HCT116 (cell line): ENCODE results near the gene SLC19A1.

Source experiments
- EGR1 ChIP-seq: IDR thresholded peaks from 2 replicates; pipeline ENCODE4 v1.6.1; 2012; ENCODE audit warnings: low read depth
- EZH2 ChIP-seq: fragments of 200-600 bp; sonication (generic); IDR thresholded peaks from 2 replicates; pipeline ENCODE4 v1.6.1; 2017; ENCODE audit warnings: antibody characterized with exemption, mixed run types
- FOSL1 ChIP-seq: IDR thresholded peaks from 2 replicates; pipeline ENCODE4 v1.6.1; 2012; ENCODE audit warnings: low read depth
- POLR2A ChIP-seq: IDR thresholded peaks from 2 replicates; pipeline ENCODE4 v1.7.0; 2011; ENCODE audit warnings: borderline replicate concordance; ENCODE audit not compliant: insufficient read depth, insufficient read length; ENCODE audit errors: extremely low read depth
- ZNF274 ChIP-seq: fragments of 200-500 bp; sonication (Bioruptor generic); IDR thresholded peaks from 2 replicates; pipeline ENCODE4 v1.6.1; 2014; ENCODE audit warnings: mild to moderate bottlenecking, low read depth, low read length, inconsistent platforms
- TF ChIP-seq, protein P1 (sequence below): IDR thresholded peaks from 2 replicates; pipeline ENCODE4 v1.6.1; 2012
- TF ChIP-seq, protein P2 (sequence below), 3 experiments: fragments of 200-600 bp in 1 of 3; sonication (generic) in 1 of 3; IDR thresholded peaks in 2 of 3; conservative IDR thresholded peaks in 1 of 3; 2 replicates each; pipeline ENCODE4 v1.5.1; 2012 to 2017; ENCODE audit warnings: low read depth in 2 of 3, low read length in 2 of 3, antibody characterized with exemption in 1 of 3, borderline replicate concordance in 1 of 3, control low read depth in 1 of 3, mild to moderate bottlenecking in 1 of 3, mixed read lengths in 1 of 3, mixed run types in 1 of 3, moderate library complexity in 1 of 3; ENCODE audit not compliant: insufficient read depth in 1 of 3

DNA sequence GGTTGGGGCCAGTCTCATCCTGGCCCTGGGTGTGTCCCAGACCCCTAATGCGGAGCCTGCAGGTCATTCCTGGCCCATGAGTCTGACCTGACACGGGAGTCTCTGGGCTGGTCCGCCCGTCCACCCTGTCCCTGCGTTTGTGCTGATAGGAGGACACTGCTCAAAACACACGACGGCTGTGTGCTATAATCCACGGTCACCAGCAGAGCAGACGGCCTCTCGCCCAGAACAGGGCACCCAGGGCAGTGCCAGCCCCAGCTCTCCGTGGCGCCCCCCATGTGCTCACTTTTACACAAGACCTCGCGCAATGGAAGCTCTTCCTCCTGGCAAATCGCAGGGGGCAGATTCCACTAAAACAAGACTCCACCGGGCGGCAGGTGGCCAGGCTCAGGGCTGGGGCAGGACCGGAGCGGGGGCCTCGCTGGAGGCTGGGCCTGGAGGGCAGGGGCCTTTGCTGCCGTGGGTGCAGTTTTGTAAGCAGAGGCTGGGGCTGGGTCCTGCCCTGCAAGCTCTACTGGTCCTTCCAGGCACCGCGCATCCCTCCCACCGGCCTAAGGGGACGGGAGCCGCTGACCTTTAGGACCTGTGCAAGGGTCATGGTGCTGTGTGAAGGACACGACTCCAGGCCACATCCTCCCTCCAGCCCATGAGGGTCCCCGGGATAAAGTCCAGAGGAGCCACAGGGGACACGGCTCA, 10.6 kb upstream of the SLC19A1 start:
- TF ChIP-seq, protein P1, sequence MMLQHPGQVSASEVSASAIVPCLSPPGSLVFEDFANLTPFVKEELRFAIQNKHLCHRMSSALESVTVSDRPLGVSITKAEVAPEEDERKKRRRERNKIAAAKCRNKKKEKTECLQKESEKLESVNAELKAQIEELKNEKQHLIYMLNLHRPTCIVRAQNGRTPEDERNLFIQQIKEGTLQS: no peak
- TF ChIP-seq FOSL1: no peak
- TF ChIP-seq, protein P2, sequence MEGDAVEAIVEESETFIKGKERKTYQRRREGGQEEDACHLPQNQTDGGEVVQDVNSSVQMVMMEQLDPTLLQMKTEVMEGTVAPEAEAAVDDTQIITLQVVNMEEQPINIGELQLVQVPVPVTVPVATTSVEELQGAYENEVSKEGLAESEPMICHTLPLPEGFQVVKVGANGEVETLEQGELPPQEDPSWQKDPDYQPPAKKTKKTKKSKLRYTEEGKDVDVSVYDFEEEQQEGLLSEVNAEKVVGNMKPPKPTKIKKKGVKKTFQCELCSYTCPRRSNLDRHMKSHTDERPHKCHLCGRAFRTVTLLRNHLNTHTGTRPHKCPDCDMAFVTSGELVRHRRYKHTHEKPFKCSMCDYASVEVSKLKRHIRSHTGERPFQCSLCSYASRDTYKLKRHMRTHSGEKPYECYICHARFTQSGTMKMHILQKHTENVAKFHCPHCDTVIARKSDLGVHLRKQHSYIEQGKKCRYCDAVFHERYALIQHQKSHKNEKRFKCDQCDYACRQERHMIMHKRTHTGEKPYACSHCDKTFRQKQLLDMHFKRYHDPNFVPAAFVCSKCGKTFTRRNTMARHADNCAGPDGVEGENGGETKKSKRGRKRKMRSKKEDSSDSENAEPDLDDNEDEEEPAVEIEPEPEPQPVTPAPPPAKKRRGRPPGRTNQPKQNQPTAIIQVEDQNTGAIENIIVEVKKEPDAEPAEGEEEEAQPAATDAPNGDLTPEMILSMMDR (IDR thresholded peaks at IDR 0.05 in 2 of 3, conservative IDR thresholded peaks at IDR 0.05 in 1 of 3; ENCODE audit: borderline replicate concordance in 1 of 3, insufficient read depth in 1 of 3, low read depth in 2 of 3, low read length in 2 of 3): no peak
- no peak for TF ChIP-seq EGR1
- no peak for TF ChIP-seq EZH2
- no peak for TF ChIP-seq ZNF274
- TF ChIP-seq POLR2A: no peak
